Right ventricle myocardium superior (tissue), 1 donor: Measurements from ENCODE around the gene TRANK1. TPM values are rescaled to one million over a fixed set of nuclear protein-coding genes. Genes with fewer than 3 reads are reported as not detected.
"Not testable (repeated sequence)": the region's sequence is repeated elsewhere in the genome, so short reads cannot be mapped to it uniquely, and the experiment has no call there.

Experiments
- ATAC-seq: fragments of 200-7000 bp; cut with Tn5 transposase; one replicate; pipeline ENCODE4 v1.9.1; 2020; ENCODE audit warnings: mild to moderate bottlenecking; ENCODE audit not compliant: poor library complexity
- DNase-seq: peaks from one replicate; pipeline ENCODE4 v3.0.0-alpha.2; 2020
- intact Hi-C: fragments of 100-400 bp; cut with DNase I; formaldehyde crosslinking; loops from one replicate; pipeline ENCODE4 v1.11.2; 2022
- total RNA-seq: library from RNA; stranded (reverse); fragmentation: NEBNext Ultra II Directional; extraction: Animal tissue kit (Norgen Biotek cat#: 25700); gene quantifications from one replicate; pipeline ENCODE4 v1.2.1, GENCODE V29; 2021
- donor health status: DM: no; HTN: yes; CAD: no; lungs with severe emphysema.

Gene TRANK1
- total RNA-seq, 1 donor from 2014 or later, result 3.4 TPM

DNA sequence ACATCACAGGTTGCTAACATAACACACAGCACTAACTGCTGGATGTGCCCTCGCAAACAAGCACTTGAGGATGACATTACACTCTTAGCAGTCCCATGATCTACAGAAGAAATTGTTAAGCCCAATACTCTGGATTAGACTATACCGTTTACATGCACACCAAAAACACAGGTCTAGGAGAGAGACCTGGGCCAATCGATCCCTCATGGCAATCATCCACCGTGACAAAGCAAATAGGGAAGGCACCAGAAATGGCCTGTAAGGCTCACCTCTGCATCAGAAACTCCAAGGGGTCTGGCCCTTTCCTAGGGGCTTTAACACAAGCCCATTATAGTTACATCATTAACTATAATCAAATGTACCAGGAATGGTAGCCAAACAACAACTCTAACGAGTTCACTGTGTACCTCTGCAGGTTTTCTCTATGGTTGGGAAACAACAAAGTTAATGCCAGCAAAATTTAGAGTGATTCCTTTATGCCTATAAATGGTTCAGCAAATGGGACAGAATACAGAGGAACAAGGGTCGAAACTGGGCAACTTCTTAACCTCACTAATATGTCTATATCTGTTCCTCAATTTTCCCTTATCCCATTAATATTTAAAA is 18.5 kb downstream of the TRANK1 start:
- DNase-seq (no peak), ATAC-seq (no peak)
- intact Hi-C loops, result no loop called here

DNA sequence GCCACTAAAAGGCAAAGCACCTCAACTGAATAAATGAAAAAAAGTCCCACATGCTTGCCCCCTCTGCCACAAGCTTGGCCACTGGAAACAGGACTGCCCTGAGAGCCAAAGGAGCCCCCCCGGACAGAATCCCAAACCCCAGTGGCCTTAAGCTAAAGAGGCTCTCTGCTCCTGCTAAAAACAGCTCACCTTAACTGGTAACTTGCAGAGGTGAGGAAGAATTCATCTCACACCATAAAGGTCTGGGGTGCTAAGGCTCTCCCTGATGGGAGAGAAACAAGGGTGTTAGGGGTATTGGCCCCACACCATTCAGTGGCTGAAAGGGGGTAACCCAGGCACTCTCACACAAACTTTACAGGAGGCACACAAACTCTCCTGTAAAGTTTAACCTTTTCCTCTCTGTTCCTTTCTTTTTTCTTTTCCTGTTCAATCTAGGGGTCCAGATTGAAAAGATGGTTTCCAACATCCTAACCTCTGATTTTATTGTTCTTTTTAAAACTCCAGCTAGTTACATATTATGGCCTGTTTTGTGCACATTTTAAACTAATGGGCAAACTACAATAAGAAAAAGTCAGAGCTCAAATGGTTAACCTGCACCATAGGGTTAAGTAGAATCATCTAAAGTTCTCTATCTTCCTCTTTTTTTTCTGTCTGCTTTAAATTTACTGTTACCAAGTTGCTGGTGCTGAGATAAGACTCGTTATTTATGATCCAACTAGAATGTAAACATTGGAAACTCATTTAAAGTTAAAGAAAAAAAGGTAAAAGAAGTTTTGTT is 19.9 kb downstream of the TRANK1 start:
- intact Hi-C loops, result no loop called here
- DNase-seq, result no peak
- ATAC-seq, result no peak

DNA sequence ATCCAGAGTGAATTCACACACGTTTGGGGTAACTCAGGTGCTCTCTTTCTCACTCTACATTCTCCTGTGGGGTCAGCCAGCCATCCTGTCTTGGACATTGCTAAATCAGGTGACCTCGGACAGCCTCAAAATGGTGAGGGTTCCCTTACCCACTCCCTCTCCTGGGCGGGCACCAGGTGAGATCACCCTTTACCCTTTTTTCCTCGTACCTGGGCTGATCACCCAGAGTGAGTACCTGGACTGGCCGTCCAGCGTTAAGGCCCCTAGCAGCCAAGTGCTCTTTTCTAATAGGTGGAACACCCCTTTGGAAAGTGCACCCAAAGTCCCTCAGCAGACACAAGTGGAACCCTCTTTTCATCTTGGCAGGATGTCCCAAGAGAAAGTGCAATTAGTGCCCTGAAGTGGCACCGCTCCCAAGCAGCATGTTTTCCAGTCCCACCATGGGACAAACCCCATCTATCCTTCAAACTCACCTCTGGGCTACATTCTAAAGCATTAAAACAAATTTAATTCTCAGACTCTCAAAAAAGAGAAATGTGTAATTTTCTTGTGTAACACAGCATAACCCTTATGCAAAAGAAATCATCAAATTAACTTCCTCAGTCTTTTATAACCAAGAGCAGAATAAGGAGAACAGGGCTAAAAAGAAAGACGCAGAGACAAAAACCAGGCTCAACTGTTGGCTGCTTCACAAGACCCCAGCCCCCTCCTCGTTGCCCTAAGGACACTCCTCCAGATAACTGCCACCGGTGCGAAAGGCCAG is 20.7 kb downstream of the TRANK1 start:
- no peak for DNase-seq
- intact Hi-C loops, result no loop called here
- no peak for ATAC-seq

DNA sequence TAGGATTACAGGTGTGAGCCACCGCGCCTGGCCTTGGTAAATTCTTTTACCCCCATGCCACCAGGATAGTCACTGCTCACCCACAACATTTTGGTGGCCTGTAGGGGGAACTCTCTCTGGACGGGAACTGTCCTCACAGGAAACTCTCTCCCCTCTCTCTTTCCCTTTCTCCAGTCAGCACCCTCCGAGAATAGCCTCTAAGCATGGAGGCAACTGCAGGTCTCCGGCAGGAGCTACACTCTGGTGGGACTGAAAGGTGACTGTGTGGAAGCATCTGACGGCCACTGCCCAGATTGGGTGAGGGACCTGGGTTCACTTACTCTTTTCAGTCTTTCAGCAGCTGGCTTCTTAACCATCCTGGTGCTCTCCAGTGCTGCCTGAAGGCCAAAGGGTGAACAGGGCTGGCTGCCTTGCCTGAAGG is 21.3 kb downstream of the TRANK1 start:
- intact Hi-C loops, result no loop called here
- DNase-seq, result no peak
- peak; percentile 33 for ATAC-seq

DNA sequence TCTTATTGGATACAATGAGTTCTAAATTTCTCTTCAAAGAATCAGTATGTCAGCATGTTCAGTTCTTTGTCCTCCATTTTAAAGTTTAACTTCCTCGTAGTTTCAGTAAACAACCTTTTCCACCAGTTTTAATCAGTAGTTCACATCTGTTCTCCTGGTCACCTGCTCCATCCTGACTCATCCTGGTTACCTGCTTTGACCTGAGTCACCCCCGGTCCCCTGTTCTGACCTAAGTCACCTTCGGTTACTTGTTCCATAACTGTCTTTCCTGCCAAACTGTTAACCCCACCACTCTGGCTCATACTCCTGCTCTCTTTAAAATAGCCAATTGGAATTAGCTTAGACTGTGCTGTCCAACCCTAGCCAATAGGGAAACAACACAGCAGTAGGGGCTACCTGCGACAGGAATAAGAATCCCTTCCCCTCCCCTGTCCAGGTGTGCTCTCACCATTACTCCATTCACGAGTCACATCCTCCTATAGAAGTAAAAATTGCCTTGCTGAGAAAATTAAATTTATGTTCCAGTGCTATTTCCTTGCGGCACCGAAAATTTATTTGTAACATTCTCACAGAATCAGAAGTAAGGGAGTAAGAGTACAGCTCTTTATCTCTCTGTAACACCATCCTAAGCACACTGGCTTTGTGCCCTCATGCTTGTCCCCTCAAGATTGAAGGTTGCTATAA is 23.8 kb downstream of the TRANK1 start:
- DNase-seq, result no peak
- intact Hi-C loops, result no loop called here
- no peak for ATAC-seq

DNA sequence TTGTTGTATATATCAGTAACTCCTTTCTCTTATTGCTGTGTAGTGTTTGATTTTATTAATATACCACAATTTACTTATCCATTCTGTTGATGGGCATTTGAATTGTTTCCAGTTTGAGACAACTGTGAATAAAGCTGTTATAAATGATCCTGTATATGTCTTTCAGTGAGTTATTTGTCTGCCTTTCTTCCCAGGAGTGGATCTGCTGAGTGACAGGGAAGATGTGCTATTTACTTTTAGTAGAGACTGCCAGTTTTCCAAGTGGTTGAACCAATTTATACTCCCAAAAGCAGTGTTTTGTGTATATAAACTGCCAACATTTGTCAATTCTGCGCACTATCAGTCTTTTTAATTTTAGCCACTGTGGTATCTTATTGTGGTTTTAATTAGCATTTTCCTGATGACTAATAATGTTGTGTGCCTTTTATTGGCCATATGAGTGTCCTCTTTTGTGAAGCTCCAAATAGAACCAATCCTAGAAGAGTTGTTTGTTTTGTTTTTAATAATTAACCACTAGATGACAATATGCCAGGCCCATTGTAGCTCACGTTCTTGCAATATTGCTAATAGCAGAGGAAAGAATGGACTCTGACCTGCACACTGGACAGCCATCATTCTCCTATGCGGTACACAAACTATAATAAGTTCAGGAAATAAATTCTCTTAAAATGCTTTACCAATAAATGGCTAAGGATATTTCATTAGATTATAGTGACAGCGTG is 25.3 kb downstream of the TRANK1 start:
- ATAC-seq, result no peak
- intact Hi-C loops, result no loop called here

DNA sequence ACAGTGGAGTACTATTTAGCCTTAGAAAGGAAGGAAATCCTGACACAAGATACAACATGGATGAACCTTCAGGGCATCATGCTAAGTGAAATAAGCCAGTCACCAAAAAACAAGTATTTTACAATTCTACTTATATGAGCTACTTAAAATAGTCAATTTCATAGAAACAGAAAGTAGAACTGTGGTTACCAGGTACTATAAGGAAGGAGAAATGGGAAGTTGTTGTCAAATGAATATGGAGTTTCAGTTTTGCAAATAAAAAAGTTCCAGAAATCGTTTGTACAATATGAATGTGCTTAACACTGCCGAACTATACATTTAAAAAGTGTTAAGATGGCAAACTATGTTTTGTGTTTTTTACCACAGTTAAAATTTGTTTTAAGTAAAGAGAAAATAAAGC is 26.8 kb downstream of the TRANK1 start:
- intact Hi-C loops, result no loop called here
- DNase-seq (no peak), ATAC-seq (no peak)

More for the DNA sequence above, 25.3 kb downstream of the TRANK1 start:
- DNase-seq, result no peak

DNA sequence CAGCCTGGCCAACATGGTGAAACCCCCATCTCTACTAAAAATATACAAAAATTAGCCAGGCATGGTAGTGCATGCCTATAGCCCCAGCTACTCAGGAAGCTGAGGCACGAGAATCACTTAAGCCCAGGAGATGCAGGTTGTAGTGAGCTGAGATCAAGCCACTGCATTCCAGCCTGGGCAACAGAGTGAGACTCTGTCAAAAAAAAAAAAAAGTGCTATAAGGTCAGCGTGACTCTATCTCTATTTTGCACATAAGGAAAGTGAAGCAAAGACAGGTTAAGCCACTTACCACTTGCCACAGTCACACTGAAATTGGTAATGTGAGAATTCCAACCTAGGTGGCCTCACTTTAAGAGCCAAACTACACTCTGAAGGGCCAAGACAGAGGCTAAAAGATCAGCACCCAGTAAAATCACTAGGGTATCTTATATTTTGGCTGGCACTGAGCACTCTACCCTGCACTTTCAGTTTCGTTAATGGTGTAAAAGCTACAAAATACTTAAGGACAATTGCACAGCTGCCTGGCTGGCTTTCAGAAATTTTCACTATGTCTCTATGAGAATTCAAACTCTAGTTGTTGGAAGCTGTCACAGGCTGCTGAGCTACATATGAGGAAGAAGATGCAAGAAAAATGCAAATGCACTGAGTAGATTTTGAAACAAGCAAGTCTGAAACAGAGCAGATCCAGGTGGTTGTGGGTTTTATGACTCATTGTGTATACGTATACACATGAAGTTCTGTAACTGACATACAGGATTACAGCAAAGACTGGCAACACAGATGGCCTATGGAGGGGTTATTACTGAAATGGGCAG is 32.7 kb downstream of the TRANK1 start:
- DNase-seq (no peak), ATAC-seq (peak; percentile 33)
- intact Hi-C loops, result no loop called here

DNA sequence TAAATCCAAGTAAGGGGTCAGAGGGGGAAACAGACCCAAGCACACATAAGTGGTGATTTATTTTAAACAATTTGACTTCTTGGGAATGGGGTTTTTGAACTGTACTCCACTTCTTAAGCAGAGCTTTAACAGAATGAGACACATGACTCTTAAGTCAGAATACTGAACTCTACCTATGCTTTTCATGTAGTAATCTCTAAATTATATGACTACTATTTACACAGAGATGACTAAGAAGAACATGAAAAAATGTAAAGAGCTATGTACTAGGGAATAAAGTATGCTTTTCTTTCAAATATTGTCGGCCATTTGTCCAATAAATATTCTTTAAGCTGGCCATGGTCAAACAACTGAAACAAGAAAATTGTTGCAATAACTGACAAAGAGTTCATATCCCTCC is 35.2 kb downstream of the TRANK1 start:
- intact Hi-C loops, result no loop called here
- no peak for ATAC-seq

DNA sequence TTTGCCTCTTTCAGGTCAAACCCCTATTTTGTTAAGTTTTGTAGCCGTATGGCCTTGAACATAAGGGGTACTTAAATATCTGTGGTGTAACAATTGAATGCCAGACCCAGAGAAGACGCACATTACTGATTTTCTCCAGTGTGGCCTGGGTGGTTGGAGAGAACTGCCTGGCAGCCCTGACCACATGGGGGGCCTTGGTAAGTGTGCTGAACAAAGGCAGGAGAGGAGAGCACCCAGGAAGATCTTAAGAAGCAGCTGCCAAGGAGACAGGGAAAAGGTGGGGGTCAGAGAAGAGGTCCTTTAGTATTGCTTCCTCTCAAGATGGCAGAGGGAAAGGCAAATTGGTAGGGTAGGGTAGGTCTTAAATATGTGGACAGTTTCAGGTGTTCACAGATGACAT is 35.7 kb downstream of the TRANK1 start:
- intact Hi-C loops, result no loop called here
- DNase-seq (no peak), ATAC-seq (no peak)

More for the DNA sequence above, 35.2 kb downstream of the TRANK1 start:
- DNase-seq, result no peak

DNA sequence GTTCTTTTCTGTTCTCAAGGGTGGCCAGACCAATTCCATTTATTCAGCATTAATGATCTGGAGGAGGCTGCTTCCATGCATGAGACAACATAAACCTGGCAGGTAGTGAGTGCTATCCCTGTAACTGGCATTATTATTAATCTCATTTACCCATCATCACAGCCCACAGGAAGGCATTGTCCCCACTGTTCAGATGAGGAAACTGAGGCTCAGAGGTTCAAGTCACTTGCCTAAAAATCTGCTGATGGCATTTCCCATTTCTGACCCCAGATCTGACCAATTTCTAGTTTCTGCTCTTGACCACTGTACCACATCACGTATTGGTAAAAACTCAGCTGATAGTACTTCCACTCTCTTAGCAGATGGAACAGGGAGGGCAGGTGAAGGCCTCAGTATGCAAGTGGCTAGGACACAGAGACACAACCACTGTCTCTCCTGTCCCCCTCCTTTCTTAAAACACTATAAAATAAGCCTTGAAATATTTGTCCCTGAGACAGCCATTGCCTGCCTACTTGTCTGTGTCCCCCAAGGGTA is 36.1 kb downstream of the TRANK1 start:
- intact Hi-C loops, result no loop called here
- ATAC-seq, result no peak

DNA sequence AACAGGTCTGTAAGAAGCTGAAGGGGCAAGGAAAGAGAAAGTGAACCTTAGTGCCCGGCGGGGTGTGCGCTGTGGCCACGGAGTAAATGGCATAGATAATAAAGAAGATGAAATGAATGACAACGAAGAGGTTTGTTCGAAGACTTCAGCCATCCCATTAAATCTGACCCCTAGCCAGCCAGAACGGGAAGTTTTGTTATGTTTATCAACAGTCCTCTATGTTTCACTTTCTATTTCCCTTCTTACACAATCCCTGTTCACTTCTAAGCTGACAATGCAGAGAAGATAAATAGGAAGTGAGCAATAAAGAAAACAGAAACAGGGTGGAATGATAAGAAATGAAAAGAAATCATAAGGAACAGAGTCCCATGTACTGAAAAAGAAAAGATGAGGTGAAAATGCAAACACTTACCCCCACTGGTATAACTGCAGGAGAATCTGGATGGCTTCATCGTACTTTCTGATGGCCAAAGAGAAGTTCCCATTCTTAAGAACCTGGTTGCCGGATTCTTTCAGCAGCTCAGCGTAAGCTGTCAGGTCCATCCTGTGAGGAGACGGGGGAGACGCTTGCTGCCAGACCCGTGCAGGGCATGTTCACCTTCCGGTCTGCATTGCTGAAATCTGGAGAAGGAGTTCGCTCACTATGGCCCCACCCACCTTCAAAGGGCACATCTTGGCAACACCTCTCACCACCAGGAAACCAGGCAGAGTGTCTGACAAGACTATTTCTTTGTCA is 36.8 kb downstream of the TRANK1 start:
- intact Hi-C loops, result no loop called here
- ATAC-seq (peak; percentile 77), DNase-seq (peak; percentile 57)

More for the DNA sequence above, 36.1 kb downstream of the TRANK1 start:
- no peak for DNase-seq

DNA sequence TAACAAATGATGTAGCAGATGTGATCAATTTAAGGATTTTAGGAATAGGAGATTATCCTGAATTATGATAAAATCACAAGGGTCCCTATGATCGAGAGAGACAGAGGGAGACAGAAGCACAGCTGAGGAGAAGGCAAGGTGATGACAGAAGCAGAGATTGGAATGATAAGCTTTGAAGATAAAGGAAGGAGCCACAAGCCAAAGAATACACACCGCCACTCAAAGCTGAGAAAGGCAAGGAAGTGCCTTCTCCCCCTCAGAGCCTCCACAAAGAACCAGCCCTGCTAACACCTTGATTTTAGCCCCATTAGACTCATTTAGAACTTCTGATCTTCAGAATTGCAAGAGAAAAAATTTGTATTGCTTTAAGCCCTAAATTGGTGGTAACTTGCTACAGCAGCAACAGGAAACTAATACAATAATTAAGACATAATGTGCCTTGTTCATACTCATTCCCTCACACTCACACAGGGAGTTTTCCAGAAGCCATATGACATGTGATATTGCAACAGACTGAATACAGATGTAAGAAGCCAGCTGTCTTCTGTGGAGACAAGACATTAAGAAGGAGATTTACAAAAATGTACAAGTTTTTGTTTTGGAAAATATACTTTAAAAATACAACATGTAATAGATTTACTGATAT is 38.2 kb downstream of the TRANK1 start:
- DNase-seq, result no peak
- peak; percentile 38 for ATAC-seq
- intact Hi-C loops, result no loop called here

DNA sequence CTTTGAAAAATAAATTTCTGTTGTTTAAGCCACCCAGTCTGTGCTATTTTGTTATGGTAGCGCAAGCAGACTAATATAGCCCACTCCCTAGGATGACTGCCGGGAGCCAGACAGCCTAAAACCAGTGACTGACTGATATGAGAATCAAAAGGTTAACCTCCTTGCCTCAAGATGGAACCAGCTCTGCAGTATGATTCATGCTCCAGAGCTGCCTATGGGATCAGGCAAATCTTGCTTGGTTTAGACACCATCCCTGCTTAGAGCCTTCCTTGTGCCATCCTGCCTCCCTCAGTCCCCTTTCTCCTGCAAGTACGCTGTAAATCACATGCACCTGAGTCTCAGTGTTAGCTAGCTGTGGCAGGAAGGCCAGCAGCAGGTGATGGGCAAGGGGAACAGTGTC is 39.3 kb downstream of the TRANK1 start:
- ATAC-seq (no peak), DNase-seq (no peak)
- intact Hi-C loops, result no loop called here

DNA sequence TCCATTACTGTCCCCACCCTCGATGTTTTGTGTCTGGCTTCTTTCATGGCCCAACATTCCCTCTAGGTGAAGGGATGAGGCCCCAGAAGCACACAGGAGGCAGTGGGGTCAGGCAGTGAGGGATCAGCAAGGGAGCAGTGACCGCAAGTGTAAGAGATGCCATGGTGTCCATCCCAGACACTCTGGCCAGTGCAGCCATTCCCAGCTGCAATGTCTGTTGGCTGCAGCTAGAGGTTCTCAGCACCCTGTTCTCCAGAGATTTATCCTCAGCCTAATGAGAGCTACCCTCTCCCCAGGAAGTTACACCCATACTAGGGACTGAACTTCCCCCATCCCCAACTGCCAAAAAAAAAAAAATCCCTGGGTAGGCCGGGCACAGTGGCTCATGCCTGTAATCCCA is 40.2 kb downstream of the TRANK1 start:
- ATAC-seq, result peak; percentile 75
- no peak for DNase-seq
- intact Hi-C loops, result loop anchor here (5.0 kb wide), 1 partner anchor 53 kb away; no protein-coding TSS in a partner anchor

DNA sequence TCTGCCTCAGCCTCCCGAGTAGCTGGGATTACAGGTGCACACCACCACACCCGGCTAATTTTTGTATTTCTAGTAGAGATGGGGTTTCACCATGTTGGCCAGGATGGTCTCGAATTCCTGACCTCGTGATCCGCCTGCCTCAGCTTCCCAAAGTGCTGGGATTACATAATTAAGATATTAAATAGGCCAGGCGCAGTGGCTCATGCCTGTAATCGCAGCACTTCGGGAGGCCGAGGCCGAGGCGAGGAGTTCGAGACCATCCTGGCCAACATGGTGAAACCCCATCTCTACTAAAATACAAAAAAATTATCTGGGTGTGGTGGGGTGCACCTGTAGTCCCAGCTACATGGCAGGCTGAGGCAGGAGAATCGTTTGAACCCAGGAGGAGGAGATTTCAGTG is 40.8 kb downstream of the TRANK1 start:
- intact Hi-C loops, result loop anchor here (5.0 kb wide), 1 partner anchor 53 kb away; no protein-coding TSS in a partner anchor
- ATAC-seq, DNase-seq: not testable (repeated sequence)
